Muscle layer of colon (tissue), 2 donors: ENCODE measurements around the gene MPST.

Experiments
- H3K27ac ChIP-seq: one replicate; pipeline ENCODE4 v1.7.0; 2013; ENCODE audit warnings: low read depth, mild to moderate bottlenecking, low read length, moderate library complexity
- H3K27me3 ChIP-seq, 2 donors: one replicate each; pipeline ENCODE4 v1.7.0; 2013; ENCODE audit warnings: low read length in 2 of 2, mild to moderate bottlenecking in 2 of 2; ENCODE audit not compliant: insufficient read depth in 2 of 2, control insufficient read depth in 1 of 2
- H3K36me3 ChIP-seq: one replicate; pipeline ENCODE4 v1.7.0; 2013; ENCODE audit warnings: mild to moderate bottlenecking, low read length; ENCODE audit not compliant: insufficient read depth
- H3K4me1 ChIP-seq: one replicate; pipeline ENCODE4 v1.7.0; 2013; ENCODE audit warnings: mild to moderate bottlenecking, low read length; ENCODE audit not compliant: insufficient read depth
- H3K4me3 ChIP-seq, 2 donors: one replicate each; pipeline ENCODE4 v1.7.0; 2013; ENCODE audit warnings: low read length in 2 of 2, low read depth in 1 of 2, mild to moderate bottlenecking in 1 of 2, moderate library complexity in 1 of 2
- H3K9ac ChIP-seq: one replicate; pipeline ENCODE4 v1.7.0; 2013; ENCODE audit warnings: low read length
- H3K9me3 ChIP-seq: one replicate; pipeline ENCODE4 v1.7.0; 2013; ENCODE audit warnings: mild to moderate bottlenecking, low read length
- donor health status: abdominal sarcoma.
- donor health status: Adenocarcinoma of cecum.

The MPST gene

GRCh38 chr22:37039466-37039865, 19.9 kb downstream of the MPST start:
- H3K9me3 ChIP-seq = no peaks in the 10 kb centered on the region

GRCh38 chr22:37043209-37043827, 23.8 kb downstream of the MPST start:
- H3K4me3 ChIP-seq = no peak overlapping the region
- no peaks in the 10 kb centered on the region for H3K36me3 ChIP-seq
- no peaks in the 10 kb centered on the region for H3K9me3 ChIP-seq
- H3K9ac ChIP-seq = no peak overlapping the region
- no peak overlapping the region for H3K27ac ChIP-seq
- no peaks in the 10 kb centered on the region for H3K4me1 ChIP-seq
- peaks cover 0 to 6% of the 10 kb centered on the region in 2 donors for H3K27me3 ChIP-seq

More at GRCh38 chr22:37039466-37039865, 19.9 kb downstream of the MPST start:
- H3K4me1 ChIP-seq = no peaks in the 10 kb centered on the region
- no peak overlapping the region for H3K4me3 ChIP-seq
- peaks cover 8 to 12% of the 10 kb centered on the region in 2 donors for H3K27me3 ChIP-seq
- H3K36me3 ChIP-seq = no peaks in the 10 kb centered on the region
- no peak overlapping the region for H3K9ac ChIP-seq
- H3K27ac ChIP-seq = no peak overlapping the region

GRCh38 chr22:37043828-37044538, 24.4 kb downstream of the MPST start:
- Histone ChIP-seq H3K36me3 (no peaks in the 10 kb centered on the region), H3K9me3 (no peaks in the 10 kb centered on the region), H3K4me3 (no peak overlapping the region), H3K9ac (no peak overlapping the region), H3K27ac (no peak overlapping the region), H3K27me3 (peaks cover 0 to 6% of the 10 kb centered on the region in 2 donors), H3K4me1 (no peaks in the 10 kb centered on the region)

GRCh38 chr22:37044634-37045625, 25.4 kb downstream of the MPST start:
- no peaks in the 10 kb centered on the region for H3K4me1 ChIP-seq
- no peak overlapping the region for H3K4me3 ChIP-seq
- peaks cover 0 to 6% of the 10 kb centered on the region in 2 donors for H3K27me3 ChIP-seq
- no peak overlapping the region for H3K27ac ChIP-seq
- no peak overlapping the region for H3K9ac ChIP-seq
- no peaks in the 10 kb centered on the region for H3K9me3 ChIP-seq
- no peaks in the 10 kb centered on the region for H3K36me3 ChIP-seq

GRCh38 chr22:37045958-37046357, 26.4 kb downstream of the MPST start:
- Histone ChIP-seq H3K27me3 (peaks cover 0 to 6% of the 10 kb centered on the region in 2 donors), H3K9me3 (no peaks in the 10 kb centered on the region)

GRCh38 chr22:37046589-37046988, 27.0 kb downstream of the MPST start:
- Histone ChIP-seq H3K4me1 (no peaks in the 10 kb centered on the region), H3K36me3 (no peaks in the 10 kb centered on the region), H3K4me3 (no peak overlapping the region), H3K27me3 (peaks cover 0 to 6% of the 10 kb centered on the region in 2 donors), H3K9me3 (no peaks in the 10 kb centered on the region), H3K9ac (no peak overlapping the region), H3K27ac (no peak overlapping the region)

More at GRCh38 chr22:37045958-37046357, 26.4 kb downstream of the MPST start:
- Histone ChIP-seq H3K4me1 (no peaks in the 10 kb centered on the region), H3K36me3 (no peaks in the 10 kb centered on the region), H3K27ac (no peak overlapping the region), H3K4me3 (no peak overlapping the region), H3K9ac (no peak overlapping the region)

- Histone ChIP-seq H3K36me3 (no peaks in the 10 kb centered on the region), H3K9me3 (no peaks in the 10 kb centered on the region), H3K27me3 (peaks cover 0 to 6% of the 10 kb centered on the region in 2 donors), H3K4me3 (no peak overlapping the region), H3K27ac (no peak overlapping the region), H3K4me1 (peaks cover 2% of the 10 kb centered on the region), H3K9ac (no peak overlapping the region)
These were observed 27.5 kb downstream of the MPST start for GRCh38 chr22:37047006-37047405.

GRCh38 chr22:37048133-37048532, 28.6 kb downstream of the MPST start:
- Histone ChIP-seq H3K9me3 (no peaks in the 10 kb centered on the region), H3K36me3 (no peaks in the 10 kb centered on the region), H3K4me1 (peaks cover 12% of the 10 kb centered on the region), H3K27me3 (peaks cover 0 to 3% of the 10 kb centered on the region in 2 donors), H3K9ac (no peak overlapping the region), H3K4me3 (no peak overlapping the region), H3K27ac (no peak overlapping the region)

GRCh38 chr22:37049224-37049623, 29.7 kb downstream of the MPST start:
- H3K4me3 ChIP-seq = no peak overlapping the region
- H3K27ac ChIP-seq = no peak overlapping the region
- no peaks in the 10 kb centered on the region for H3K27me3 ChIP-seq
- peaks cover 12% of the 10 kb centered on the region for H3K4me1 ChIP-seq
- no peaks in the 10 kb centered on the region for H3K36me3 ChIP-seq
- no peak overlapping the region for H3K9ac ChIP-seq
- H3K9me3 ChIP-seq = no peaks in the 10 kb centered on the region

- H3K4me1 ChIP-seq = peaks cover 12% of the 10 kb centered on the region
- no peak overlapping the region for H3K4me3 ChIP-seq
- no peak overlapping the region for H3K9ac ChIP-seq
- H3K36me3 ChIP-seq = peaks cover 11% of the 10 kb centered on the region
- no peak overlapping the region for H3K27ac ChIP-seq
- no peaks in the 10 kb centered on the region for H3K9me3 ChIP-seq
- H3K27me3 ChIP-seq = no peaks in the 10 kb centered on the region
These were observed 31.4 kb downstream of the MPST start for GRCh38 chr22:37050913-37051312.
